HG03025 (cell line): ENCODE data around the gene TMCC1.
"Not testable (repeated sequence)": the region's sequence is repeated elsewhere in the genome, so short reads cannot be mapped to it uniquely, and the experiment has no call there.

Experiments
- ATAC-seq: cut with Tn5 transposase; IDR thresholded peaks from one replicate; pipeline ENCODE4 v1.9.1; 2021; ENCODE audit warnings: mild to moderate bottlenecking, moderate library complexity; ENCODE audit not compliant: unreplicated experiment, low FRiP score

The TMCC1 gene

DNA sequence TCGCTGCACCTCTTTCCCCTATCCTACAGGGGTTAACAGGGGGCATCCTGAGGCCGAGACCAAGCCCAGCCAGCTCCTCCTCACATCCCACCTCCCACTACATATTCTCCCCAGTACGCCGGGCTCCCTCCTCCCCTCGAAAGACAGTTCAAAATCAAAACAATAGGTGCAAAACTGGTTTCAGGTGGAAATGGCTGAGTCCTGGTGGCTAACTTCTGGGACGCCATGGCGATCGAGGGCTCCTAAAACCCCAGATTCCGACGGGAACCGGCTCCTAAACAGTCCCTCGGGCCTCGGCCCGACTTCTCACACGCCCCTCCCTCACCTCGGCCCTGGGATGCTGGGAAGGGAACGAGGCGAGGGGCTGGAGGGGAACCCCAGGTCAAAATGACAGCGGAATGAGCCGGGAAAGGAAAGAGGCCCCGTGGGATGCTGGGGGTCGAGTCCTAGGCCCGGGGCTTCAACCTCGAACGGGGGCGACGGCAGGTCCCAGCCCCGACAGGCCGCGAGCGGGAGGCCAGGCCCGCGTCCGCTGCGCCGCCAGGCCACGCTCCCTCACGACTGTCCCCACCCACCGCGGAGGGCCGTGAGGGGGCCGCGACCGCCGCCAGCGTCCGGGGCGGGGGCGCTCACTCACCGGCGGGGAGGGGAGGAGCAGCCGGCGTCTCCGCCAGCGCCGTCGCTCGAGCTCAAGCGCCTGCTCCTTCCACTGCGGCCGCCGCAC, 492 bp downstream of the TMCC1 start:
- peak; percentile 73 for ATAC-seq

DNA sequence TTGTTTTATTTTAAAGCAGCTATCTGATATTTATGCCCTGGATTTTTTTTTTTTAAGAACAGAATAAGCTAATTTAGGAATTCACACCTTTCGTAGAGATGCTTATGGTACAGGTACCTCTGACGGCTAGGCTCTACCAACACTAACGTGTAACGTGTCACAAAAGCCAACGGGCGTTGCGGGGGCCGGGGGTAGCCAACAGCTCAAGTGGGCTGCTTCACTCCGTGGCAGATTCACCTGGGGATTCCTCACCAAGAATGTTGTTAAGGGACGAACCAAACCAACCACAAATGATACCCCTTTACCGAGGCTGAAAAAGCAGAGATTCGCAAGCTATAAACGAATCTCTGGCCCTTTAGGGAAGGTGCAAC, 1.0 kb downstream of the TMCC1 start:
- no peak for ATAC-seq

- ATAC-seq = no peak
Measured at GRCh38 chr3:129890891-129891290, 2.6 kb downstream of the TMCC1 start.

DNA sequence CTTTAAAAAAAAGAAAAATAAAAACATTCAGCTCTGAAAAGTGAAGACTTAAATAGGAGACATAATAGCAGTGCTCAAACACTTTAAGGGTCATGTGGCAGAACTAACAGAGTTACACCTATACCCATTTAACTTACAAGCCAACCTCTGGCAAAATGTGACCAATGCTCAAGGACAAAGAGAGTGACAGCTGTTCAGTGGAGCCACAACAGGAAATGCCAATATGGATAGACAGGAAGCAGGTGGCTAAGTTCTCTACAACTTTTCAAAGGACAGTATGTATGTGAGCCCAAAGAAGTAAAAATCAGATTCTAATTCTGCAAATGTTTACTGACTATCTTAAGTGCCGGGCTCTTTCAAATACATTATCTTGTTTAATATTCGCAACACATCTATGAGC, 3.4 kb downstream of the TMCC1 start:
- no peak for ATAC-seq

GRCh38 chr3:129888771-129889170, 4.7 kb downstream of the TMCC1 start:
- no peak for ATAC-seq

GRCh38 chr3:129881261-129881660, 12.2 kb downstream of the TMCC1 start:
- ATAC-seq = no peak

DNA sequence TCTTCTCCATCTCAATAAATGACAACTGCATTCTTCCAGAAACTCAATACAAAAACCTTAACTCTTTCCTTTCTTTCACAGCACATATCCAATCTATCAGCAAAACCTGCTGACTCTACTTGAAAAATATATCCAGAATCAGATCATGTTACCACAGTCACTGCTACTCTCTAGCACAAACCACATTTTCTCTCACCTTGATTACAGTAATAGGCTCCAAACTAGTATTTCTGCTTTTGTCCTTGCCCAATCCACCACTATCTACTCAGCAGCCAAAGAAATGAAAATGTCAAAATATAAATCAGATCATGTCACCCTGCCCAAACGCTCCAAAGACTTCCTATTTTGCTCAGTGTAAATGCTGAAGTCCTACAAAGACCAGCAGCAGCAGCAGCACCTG, 15.2 kb downstream of the TMCC1 start:
- ATAC-seq = no peak

GRCh38 chr3:129874479-129874878, 19.0 kb downstream of the TMCC1 start:
- ATAC-seq = not testable (repeated sequence)

- no peak for ATAC-seq
Measured at GRCh38 chr3:129868912-129869311, 24.6 kb downstream of the TMCC1 start.

DNA sequence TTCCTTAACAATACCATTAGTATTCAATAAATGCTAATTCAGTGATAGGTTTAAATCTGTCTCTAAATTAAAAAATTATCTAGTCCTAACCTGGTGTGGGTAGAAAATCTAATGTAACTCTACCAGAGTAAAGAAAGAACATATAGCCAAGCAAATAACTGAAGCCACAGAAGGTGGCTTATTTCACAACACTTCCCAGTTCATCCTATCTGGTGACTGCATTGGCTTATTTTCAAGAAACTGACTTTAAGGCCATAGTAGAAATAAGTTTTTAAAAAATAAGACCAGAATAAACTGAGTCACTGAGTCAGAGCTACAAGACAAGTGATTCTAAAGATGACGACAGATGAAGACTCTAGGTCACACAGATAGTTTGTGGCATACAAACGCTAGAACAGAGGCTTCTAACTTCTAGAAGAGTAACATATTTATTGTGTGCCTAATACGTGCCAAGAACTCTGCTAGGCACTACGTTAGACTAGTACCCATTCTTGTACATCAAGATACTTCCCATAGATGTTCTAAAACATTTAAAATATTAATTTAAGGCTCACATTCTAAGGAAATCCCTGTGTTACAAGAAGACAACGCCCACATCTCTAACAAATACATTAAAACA, 25.9 kb downstream of the TMCC1 start:
- ATAC-seq = no peak

- ATAC-seq = no peak
Measured at GRCh38 chr3:129865806-129866205, 27.7 kb downstream of the TMCC1 start.

- ATAC-seq = no peak
Measured at GRCh38 chr3:129864519-129864918, 29.0 kb downstream of the TMCC1 start.

DNA sequence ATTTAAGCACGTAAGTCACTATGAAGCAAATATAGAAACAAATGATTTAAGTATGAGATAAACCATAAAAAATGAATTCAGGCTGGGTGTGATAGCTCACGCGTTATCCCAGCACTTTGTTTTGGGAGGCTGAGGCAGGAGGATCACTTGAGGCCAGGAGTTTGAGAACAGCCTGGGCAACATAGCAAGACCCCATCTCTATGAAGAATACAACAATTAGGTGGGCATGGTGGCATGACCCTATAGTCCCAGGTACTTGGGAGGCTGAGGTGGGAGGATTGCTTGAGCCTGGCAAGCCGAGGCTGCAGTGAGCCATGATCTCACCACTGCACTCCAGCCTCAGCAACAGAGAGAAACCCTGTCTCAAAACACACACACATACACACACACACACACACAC, 34.2 kb downstream of the TMCC1 start:
- ATAC-seq = no peak

GRCh38 chr3:129857899-129858298, 35.6 kb downstream of the TMCC1 start:
- no peak for ATAC-seq

DNA sequence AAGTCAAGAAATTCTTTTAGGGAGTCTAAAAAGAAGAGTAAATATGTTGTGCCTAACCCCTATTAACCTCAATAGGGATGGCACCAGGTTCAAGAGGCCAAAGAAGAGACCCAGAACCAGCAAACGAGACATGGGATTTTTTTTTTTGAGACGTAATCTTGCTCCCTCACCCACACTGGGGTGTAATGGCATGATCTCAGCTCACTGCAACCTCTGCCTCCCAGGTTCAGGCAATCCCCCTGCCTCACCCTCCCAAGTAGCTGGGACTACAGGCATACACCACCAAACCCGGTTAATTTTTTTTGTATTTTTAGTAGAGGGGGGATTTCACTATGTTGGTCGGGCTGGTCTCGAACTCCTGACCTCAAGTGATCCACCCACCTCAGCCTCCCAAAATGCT, 36.7 kb downstream of the TMCC1 start:
- not testable (repeated sequence) for ATAC-seq

DNA sequence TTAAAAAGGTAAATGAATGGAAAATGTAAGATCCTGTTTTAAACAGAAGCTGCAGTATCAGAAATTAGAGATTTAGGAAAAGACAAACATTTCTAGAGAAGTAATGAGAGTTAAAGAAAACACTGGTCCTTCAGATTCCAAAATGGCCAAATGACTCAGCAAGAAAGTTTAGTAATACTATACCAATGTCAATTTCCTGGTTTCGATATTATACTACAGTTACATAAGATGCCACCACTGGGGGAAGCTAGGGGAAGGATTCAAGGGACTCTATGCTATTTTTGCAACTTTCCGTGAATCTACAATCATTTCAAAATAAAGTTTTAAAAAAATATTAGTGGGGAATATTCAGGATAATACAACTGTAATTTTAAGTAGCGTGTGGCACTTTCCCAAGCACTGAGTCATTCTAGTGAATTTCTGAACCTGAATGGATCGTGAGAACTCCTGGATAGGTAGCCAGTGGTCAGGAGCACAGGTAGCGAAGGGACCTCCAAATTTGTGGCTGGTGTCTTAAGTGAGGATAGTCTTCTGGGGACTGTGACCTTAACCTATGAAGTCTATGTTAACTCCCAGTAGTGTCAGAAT, 37.6 kb downstream of the TMCC1 start:
- ATAC-seq = no peak

GRCh38 chr3:129855170-129855831, 38.2 kb downstream of the TMCC1 start:
- no peak for ATAC-seq

GRCh38 chr3:129854460-129854859, 39.1 kb downstream of the TMCC1 start:
- no peak for ATAC-seq

DNA sequence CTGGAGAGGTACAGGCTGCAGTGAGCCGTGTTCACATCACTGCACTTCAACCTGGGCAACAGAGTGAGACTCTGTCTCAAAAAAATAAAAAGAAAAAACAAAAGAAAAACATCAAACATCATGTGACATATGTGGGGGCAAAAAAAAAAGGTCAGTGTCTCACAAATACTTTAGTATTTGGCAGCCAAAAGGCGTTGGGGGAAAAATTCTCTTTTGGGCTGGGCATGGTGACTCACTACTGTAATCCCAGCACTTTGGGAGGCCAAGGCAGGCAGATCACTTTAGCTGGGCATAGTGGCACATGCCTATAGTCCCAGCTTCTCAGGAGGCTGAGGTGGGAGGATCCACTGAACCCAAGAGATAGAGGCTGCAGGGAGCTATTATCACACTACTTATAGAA, 47.6 kb downstream of the TMCC1 start:
- no peak for ATAC-seq

- no peak for ATAC-seq
Measured at GRCh38 chr3:129840707-129841360, 52.7 kb downstream of the TMCC1 start.

DNA sequence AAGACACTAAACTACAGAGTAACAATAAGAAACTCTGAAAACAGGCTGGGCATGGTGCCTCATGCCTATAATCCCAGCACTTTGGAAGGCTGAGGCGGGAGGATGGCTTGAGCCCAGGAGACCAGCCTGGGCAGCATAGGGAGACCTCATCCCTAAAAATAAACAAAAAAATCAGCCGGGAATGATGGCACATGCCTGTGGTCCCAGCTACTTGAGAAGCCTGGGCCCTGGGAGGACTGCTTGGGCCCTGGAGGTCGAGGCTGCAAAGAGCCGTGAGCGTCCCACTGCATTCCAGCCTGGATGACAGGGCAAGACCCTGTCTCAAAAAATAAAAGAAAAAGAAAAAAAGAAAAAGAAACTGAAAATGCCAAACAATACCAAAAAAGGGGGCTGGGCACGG, 55.4 kb downstream of the TMCC1 start:
- no peak for ATAC-seq
